ENCODE measurements around the gene CTSC.
"Not testable (repeated sequence)": the region's sequence is repeated elsewhere in the genome, so short reads cannot be mapped to it uniquely, and the experiment has no call there.

Gene CTSC

GRCh38 chr11:88282747-88283515 lies 54.6 kb downstream of the CTSC start:
- DNase-seq (ENCODE audit: low read depth in 2 of 2) = no peak

- no peak for DNase-seq (ENCODE audit: low read depth in 2 of 2)
Observed at GRCh38 chr11:88281317-88281712, 56.2 kb downstream of the CTSC start.

GRCh38 chr11:88280673-88281316 lies 56.7 kb downstream of the CTSC start:
- DNase-seq (ENCODE audit: low read depth in 2 of 2) = no peak

- no peak for DNase-seq (ENCODE audit: low read depth in 2 of 2)
Observed at GRCh38 chr11:88277349-88277915, 60.1 kb downstream of the CTSC start.

GRCh38 chr11:88275636-88276035 lies 61.9 kb downstream of the CTSC start:
- no peak for DNase-seq (ENCODE audit: low read depth in 2 of 2)

- no peak for DNase-seq (ENCODE audit: low read depth in 2 of 2)
Observed at GRCh38 chr11:88266919-88267318, 70.6 kb downstream of the CTSC start.

GRCh38 chr11:88266157-88266556 lies 71.4 kb downstream of the CTSC start:
- no peak for DNase-seq (ENCODE audit: low read depth in 2 of 2)

GRCh38 chr11:88259431-88259830 lies 78.1 kb downstream of the CTSC start:
- DNase-seq (ENCODE audit: low read depth in 2 of 2) = no peak

GRCh38 chr11:88252208-88252607 lies 85.3 kb downstream of the CTSC start:
- no peak for DNase-seq (ENCODE audit: low read depth in 2 of 2)

- no peak for DNase-seq (ENCODE audit: low read depth in 2 of 2)
Observed at GRCh38 chr11:88250566-88251242, 86.8 kb downstream of the CTSC start.

GRCh38 chr11:88249706-88250105 lies 87.8 kb downstream of the CTSC start:
- no peak for DNase-seq (ENCODE audit: low read depth in 2 of 2)

GRCh38 chr11:88246696-88247095 lies 90.8 kb downstream of the CTSC start:
- DNase-seq (ENCODE audit: low read depth in 2 of 2) = no peak

- not testable (repeated sequence) for DNase-seq (ENCODE audit: low read depth in 2 of 2)
Observed at GRCh38 chr11:88245576-88245975, 92.0 kb downstream of the CTSC start.
